Fibroblast of skin of scalp (primary cell): ENCODE results near the gene SDF4.

Source experiments
- DNase-seq: peaks from one replicate; pipeline ENCODE4 v3.0.0-alpha.2; 2013

Gene SDF4

GRCh38 chr1:1175221-1176062 is 56.4 kb downstream of the SDF4 start:
- DNase-seq, result no peak

- no peak for DNase-seq
These were observed 57.9 kb downstream of the SDF4 start, which contains the start of gene TTLL10 for GRCh38 chr1:1173793-1174415. Gene TTLL10, plus strand, starts transcription at chr1:1173880. Its CDS starts 5,336 bp downstream, at chr1:1179216.

- DNase-seq, result no peak
These were observed 58.6 kb downstream of the SDF4 start for GRCh38 chr1:1173061-1173792.

- no peak for DNase-seq
These were observed 60.1 kb downstream of the SDF4 start for GRCh38 chr1:1171546-1172340.

GRCh38 chr1:1171161-1171545 is 60.6 kb downstream of the SDF4 start:
- no peak for DNase-seq

GRCh38 chr1:1170215-1171091 is 61.3 kb downstream of the SDF4 start:
- DNase-seq, result no peak

GRCh38 chr1:1169429-1170214 is 62.2 kb downstream of the SDF4 start:
- no peak for DNase-seq

GRCh38 chr1:1168451-1169411 is 63.1 kb downstream of the SDF4 start:
- DNase-seq, result no peak

GRCh38 chr1:1167841-1168450 is 63.9 kb downstream of the SDF4 start:
- DNase-seq, result no peak

- no peak for DNase-seq
These were observed 64.4 kb downstream of the SDF4 start for GRCh38 chr1:1167398-1167821.
